GM18870 (cell line): Measurements from ENCODE around the gene ADAMTS6.
A peak's percentile ranks its signal among the peaks of the same experiment; 100 is the strongest.

Experiments used
- ATAC-seq: cut with Tn5 transposase; IDR thresholded peaks from one replicate; pipeline ENCODE4 v1.9.1; 2021; ENCODE audit warnings: moderate library complexity; ENCODE audit not compliant: unreplicated experiment

The ADAMTS6 gene

GRCh38 chr5:65111961-65112658, 369.6 kb downstream of the ADAMTS6 start:
- no peak for ATAC-seq

GRCh38 chr5:65108786-65109743, 372.7 kb downstream of the ADAMTS6 start:
- no peak for ATAC-seq

GRCh38 chr5:65105301-65105700, 376.4 kb downstream of the ADAMTS6 start:
- peak; percentile 42 for ATAC-seq

GRCh38 chr5:65104831-65105230, 376.9 kb downstream of the ADAMTS6 start:
- no peak for ATAC-seq

GRCh38 chr5:65103756-65104440, 377.8 kb downstream of the ADAMTS6 start:
- no peak for ATAC-seq

GRCh38 chr5:65102976-65103711, 378.6 kb downstream of the ADAMTS6 start:
- ATAC-seq, result peak; percentile 60

GRCh38 chr5:65102371-65102975, 379.2 kb downstream of the ADAMTS6 start:
- ATAC-seq, result peak; percentile 14

- ATAC-seq, result no peak
Measured at GRCh38 chr5:65101632-65102100, 380.1 kb downstream of the ADAMTS6 start.

- no peak for ATAC-seq
Measured at GRCh38 chr5:65100911-65101631, 380.6 kb downstream of the ADAMTS6 start.
